Stimulated activated naive CD8-positive, alpha-beta T cell treated with anti-CD3 and anti-CD28 coated beads, Interleukin-15, Interleukin-2, amounts not matched to agents 100 ng/mL and 50 ng/mL, for 24 hours (primary cell): Measurements from ENCODE around the gene ROM1.
"Not testable (repeated sequence)": the region's sequence is repeated elsewhere in the genome, so short reads cannot be mapped to it uniquely, and the experiment has no call there.

ENCODE experiments used
- H3K27ac Mint-ChIP-seq: one replicate; pipeline ENCODE4 v1.8.0; 2021; ENCODE audit warnings: mild to moderate bottlenecking, mixed read lengths
- H3K27me3 Mint-ChIP-seq: one replicate; pipeline ENCODE4 v1.8.0; 2021; ENCODE audit warnings: mixed read lengths
- H3K36me3 Mint-ChIP-seq: one replicate; pipeline ENCODE4 v1.8.0; 2021; ENCODE audit warnings: low read depth, mixed read lengths
- H3K4me1 Mint-ChIP-seq: one replicate; pipeline ENCODE4 v1.8.0; 2021; ENCODE audit warnings: low read depth, mixed read lengths
- H3K4me3 Mint-ChIP-seq: one replicate; pipeline ENCODE4 v1.8.0; 2021; ENCODE audit warnings: mild to moderate bottlenecking, mixed read lengths
- H3K9me3 Mint-ChIP-seq: one replicate; pipeline ENCODE4 v1.8.0; 2021; ENCODE audit warnings: mixed read lengths

Gene ROM1

GRCh38 chr11:62646825-62647608 lies 34.0 kb downstream of the ROM1 start:
- H3K36me3 Mint-ChIP-seq = peaks cover 24% of the 10 kb centered on the region
- H3K27me3 Mint-ChIP-seq = no peaks in the 10 kb centered on the region
- no peaks in the 10 kb centered on the region for H3K9me3 Mint-ChIP-seq
- peak overlapping the region; percentile 99 for H3K27ac Mint-ChIP-seq
- H3K4me3 Mint-ChIP-seq = peak overlapping the region; percentile 100
- peaks cover 43% of the 10 kb centered on the region for H3K4me1 Mint-ChIP-seq

- no peak overlapping the region for H3K27ac Mint-ChIP-seq
- peaks cover 22% of the 10 kb centered on the region for H3K36me3 Mint-ChIP-seq
- peaks cover 45% of the 10 kb centered on the region for H3K4me1 Mint-ChIP-seq
- no peak overlapping the region for H3K4me3 Mint-ChIP-seq
- no peaks in the 10 kb centered on the region for H3K27me3 Mint-ChIP-seq
- no peaks in the 10 kb centered on the region for H3K9me3 Mint-ChIP-seq
Observed at GRCh38 chr11:62647609-62648005, 34.5 kb downstream of the ROM1 start.

- H3K36me3 Mint-ChIP-seq = peaks cover 18% of the 10 kb centered on the region
- H3K9me3 Mint-ChIP-seq = no peaks in the 10 kb centered on the region
- no peaks in the 10 kb centered on the region for H3K27me3 Mint-ChIP-seq
- no peak overlapping the region for H3K27ac Mint-ChIP-seq
- H3K4me3 Mint-ChIP-seq = no peak overlapping the region
- peaks cover 44% of the 10 kb centered on the region for H3K4me1 Mint-ChIP-seq
Observed at GRCh38 chr11:62648185-62648966, 35.3 kb downstream of the ROM1 start.

- Mint-ChIP-seq H3K27ac (no peak overlapping the region), H3K4me3 (no peak overlapping the region), H3K4me1 (peaks cover 48% of the 10 kb centered on the region), H3K9me3 (no peaks in the 10 kb centered on the region), H3K36me3 (peaks cover 17% of the 10 kb centered on the region), H3K27me3 (no peaks in the 10 kb centered on the region)
Observed at GRCh38 chr11:62648967-62649364, 35.9 kb downstream of the ROM1 start.

- Mint-ChIP-seq H3K27ac (peak overlapping the region; percentile 31), H3K9me3 (no peaks in the 10 kb centered on the region), H3K27me3 (no peaks in the 10 kb centered on the region), H3K36me3 (peaks cover 12% of the 10 kb centered on the region), H3K4me1 (peaks cover 48% of the 10 kb centered on the region), H3K4me3 (no peak overlapping the region)
Observed at GRCh38 chr11:62649486-62649885, 36.4 kb downstream of the ROM1 start.

GRCh38 chr11:62650283-62650682 lies 37.2 kb downstream of the ROM1 start:
- not testable (repeated sequence) for H3K4me3 Mint-ChIP-seq, H3K9me3 Mint-ChIP-seq, H3K36me3 Mint-ChIP-seq, H3K27ac Mint-ChIP-seq, H3K27me3 Mint-ChIP-seq
- peaks cover 44% of the 10 kb centered on the region for H3K4me1 Mint-ChIP-seq

GRCh38 chr11:62652161-62653006 lies 39.3 kb downstream of the ROM1 start:
- H3K4me3 Mint-ChIP-seq = peak overlapping the region; percentile 87
- H3K27ac Mint-ChIP-seq = peak overlapping the region; percentile 88
- peaks cover 4% of the 10 kb centered on the region for H3K36me3 Mint-ChIP-seq
- no peaks in the 10 kb centered on the region for H3K27me3 Mint-ChIP-seq
- peaks cover 31% of the 10 kb centered on the region for H3K4me1 Mint-ChIP-seq
- H3K9me3 Mint-ChIP-seq = no peaks in the 10 kb centered on the region

- Mint-ChIP-seq H3K9me3 (no peaks in the 10 kb centered on the region), H3K36me3 (peaks cover 4% of the 10 kb centered on the region), H3K27me3 (no peaks in the 10 kb centered on the region), H3K4me3 (peak overlapping the region; percentile 17), H3K4me1 (peaks cover 28% of the 10 kb centered on the region), H3K27ac (peak overlapping the region; percentile 58)
Observed at GRCh38 chr11:62654297-62654696, 41.2 kb downstream of the ROM1 start.

GRCh38 chr11:62656796-62657429 lies 43.9 kb downstream of the ROM1 start:
- peaks cover 9% of the 10 kb centered on the region for H3K36me3 Mint-ChIP-seq
- no peaks in the 10 kb centered on the region for H3K27me3 Mint-ChIP-seq
- H3K27ac Mint-ChIP-seq = no peak overlapping the region
- H3K4me3 Mint-ChIP-seq = no peak overlapping the region
- no peaks in the 10 kb centered on the region for H3K9me3 Mint-ChIP-seq
- peaks cover 21% of the 10 kb centered on the region for H3K4me1 Mint-ChIP-seq

- H3K27ac Mint-ChIP-seq = peak overlapping the region; percentile 98
- peak overlapping the region; percentile 96 for H3K4me3 Mint-ChIP-seq
- H3K36me3 Mint-ChIP-seq = peaks cover 60% of the 10 kb centered on the region
- no peaks in the 10 kb centered on the region for H3K9me3 Mint-ChIP-seq
- peaks cover 44% of the 10 kb centered on the region for H3K4me1 Mint-ChIP-seq
- H3K27me3 Mint-ChIP-seq = no peaks in the 10 kb centered on the region
Observed at GRCh38 chr11:62664405-62665074, 51.5 kb downstream of the ROM1 start.
